GM21825 (cell line): ENCODE data around the gene SNAP25.

Experiments used
- ATAC-seq: cut with Tn5 transposase; IDR thresholded peaks from one replicate; pipeline ENCODE4 v1.9.1; 2021; ENCODE audit warnings: mild to moderate bottlenecking, moderate library complexity; ENCODE audit not compliant: unreplicated experiment

The SNAP25 gene

GRCh38 chr20:10261702-10262101 lies 43.1 kb downstream of the SNAP25 start:
- no peak for ATAC-seq

- no peak for ATAC-seq
Observed at GRCh38 chr20:10263385-10264165, 44.9 kb downstream of the SNAP25 start.

- no peak for ATAC-seq
Observed at GRCh38 chr20:10264166-10264558, 45.5 kb downstream of the SNAP25 start.

GRCh38 chr20:10268636-10269035 lies 50.0 kb downstream of the SNAP25 start:
- no peak for ATAC-seq

- no peak for ATAC-seq
Observed at GRCh38 chr20:10270630-10271029, 52.0 kb downstream of the SNAP25 start.

- ATAC-seq, result no peak
Observed at GRCh38 chr20:10271494-10272219, 53.0 kb downstream of the SNAP25 start.

- ATAC-seq, result no peak
Observed at GRCh38 chr20:10276878-10277580, 58.4 kb downstream of the SNAP25 start.

- no peak for ATAC-seq
Observed at GRCh38 chr20:10277616-10278015, 59.0 kb downstream of the SNAP25 start.

- no peak for ATAC-seq
Observed at GRCh38 chr20:10278412-10278811, 59.8 kb downstream of the SNAP25 start.

GRCh38 chr20:10280018-10280908 lies 61.6 kb downstream of the SNAP25 start:
- ATAC-seq, result no peak

GRCh38 chr20:10281911-10282310 lies 63.3 kb downstream of the SNAP25 start:
- ATAC-seq, result no peak

GRCh38 chr20:10282979-10283456 lies 64.4 kb downstream of the SNAP25 start:
- no peak for ATAC-seq

GRCh38 chr20:10286356-10286755 lies 67.7 kb downstream of the SNAP25 start:
- no peak for ATAC-seq

GRCh38 chr20:10288421-10288820 lies 69.8 kb downstream of the SNAP25 start:
- ATAC-seq, result no peak

GRCh38 chr20:10288954-10289646 lies 70.5 kb downstream of the SNAP25 start:
- no peak for ATAC-seq

- no peak for ATAC-seq
Observed at GRCh38 chr20:10291568-10292248, 73.1 kb downstream of the SNAP25 start.

GRCh38 chr20:10297223-10297622 lies 78.6 kb downstream of the SNAP25 start:
- no peak for ATAC-seq

- no peak for ATAC-seq
Observed at GRCh38 chr20:10297684-10298240, 79.1 kb downstream of the SNAP25 start.
